Left ventricle myocardium inferior (tissue), 1 donor: ENCODE data around the gene LIPC. TPM values are rescaled to one million over a fixed set of nuclear protein-coding genes. Genes with fewer than 3 reads are reported as not detected.

Experiments used
- DNase-seq: peaks from one replicate; pipeline ENCODE4 v3.0.0-alpha.2; 2020
- H3K27ac ChIP-seq: fragments of 200-600 bp; replicated peaks from 2 replicates; pipeline ENCODE4 v1.8.0; 2021
- H3K27me3 ChIP-seq: fragments of 200-600 bp; 2 replicates; pipeline ENCODE4 v1.8.0; 2021; ENCODE audit warnings: low read depth
- H3K36me3 ChIP-seq: fragments of 200-600 bp; 2 replicates; pipeline ENCODE4 v1.8.0; 2021
- H3K4me1 ChIP-seq: fragments of 200-600 bp; 2 replicates; pipeline ENCODE4 v1.8.0; 2021
- H3K4me3 ChIP-seq: fragments of 200-600 bp; 2 replicates; pipeline ENCODE4 v1.8.0; 2021; ENCODE audit warnings: mild to moderate bottlenecking, moderate library complexity
- H3K9me3 ChIP-seq: fragments of 200-600 bp; replicated peaks from 2 replicates; pipeline ENCODE4 v1.8.0; 2021
- CTCF ChIP-seq: fragments of 200-600 bp; IDR thresholded peaks from 2 replicates; pipeline ENCODE4 v1.8.0; 2021; ENCODE audit warnings: antibody characterized with exemption, mild to moderate bottlenecking, borderline replicate concordance
- intact Hi-C: fragments of 100-400 bp; cut with micrococcal nuclease; formaldehyde crosslinking; loops from one replicate; pipeline ENCODE4 v1.11.0; 2022
- total RNA-seq: library from RNA; stranded (reverse); fragmentation: NEBNext Ultra II Directional; extraction: Animal tissue kit (Norgen Biotek cat#: 25700); gene quantifications from one replicate; pipeline ENCODE4 v1.2.1, GENCODE V29; 2021
- donor health status: DM: no; HTN: yes; CAD: no; lungs with severe emphysema.

The LIPC gene
- total RNA-seq, 1 donor from 2014 or later = 1.5 TPM

GRCh38 chr15:58525991-58526421 lies 94.2 kb downstream of the LIPC start:
- H3K9me3 ChIP-seq = no peaks in the 10 kb centered on the region
- intact Hi-C loops = no loop called here
- H3K27me3 ChIP-seq = no peaks in the 10 kb centered on the region
- peak overlapping the region; percentile 70 for H3K27ac ChIP-seq
- H3K4me3 ChIP-seq = no peak overlapping the region
- no peak for DNase-seq
- no peaks in the 10 kb centered on the region for H3K36me3 ChIP-seq
- H3K4me1 ChIP-seq = peaks cover 74% of the 10 kb centered on the region
- no peak for TF ChIP-seq CTCF

GRCh38 chr15:58526647-58527192 lies 94.9 kb downstream of the LIPC start:
- peak overlapping the region; percentile 70 for H3K27ac ChIP-seq
- intact Hi-C loops = no loop called here
- peaks cover 67% of the 10 kb centered on the region for H3K4me1 ChIP-seq
- DNase-seq = no peak
- H3K4me3 ChIP-seq = no peak overlapping the region
- TF ChIP-seq CTCF = no peak
- no peaks in the 10 kb centered on the region for H3K9me3 ChIP-seq
- H3K36me3 ChIP-seq = no peaks in the 10 kb centered on the region
- no peaks in the 10 kb centered on the region for H3K27me3 ChIP-seq

DNA sequence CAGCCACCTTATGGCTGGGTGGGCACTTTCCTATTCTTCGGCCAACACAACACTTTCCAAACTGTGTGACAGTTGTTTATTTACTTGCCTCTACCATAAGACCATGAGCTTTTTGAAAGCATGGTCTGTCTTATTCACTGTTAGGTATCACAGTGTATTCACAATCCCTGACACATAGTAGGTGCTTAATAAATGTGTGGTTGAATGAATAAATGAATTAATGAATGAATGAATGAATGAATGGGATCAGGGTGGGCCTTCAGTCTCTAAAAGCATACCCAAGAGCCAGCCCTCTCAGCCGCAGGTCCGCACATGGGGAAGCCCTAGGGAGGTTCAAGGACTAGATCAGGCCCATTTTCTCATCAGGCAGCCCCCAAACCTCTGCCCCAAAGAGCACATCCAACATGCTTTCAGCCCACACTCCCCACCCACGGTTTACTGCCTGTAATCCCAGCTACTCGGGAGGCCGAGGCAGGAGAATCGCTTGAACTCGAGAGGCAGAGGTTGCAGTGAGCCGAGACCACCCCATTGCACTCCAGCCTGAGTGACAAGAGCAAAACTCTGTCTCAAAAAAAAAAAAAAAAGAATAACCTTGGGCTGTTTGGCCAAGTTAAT lies 95.9 kb downstream of the LIPC start:
- H3K27me3 ChIP-seq = no peaks in the 10 kb centered on the region
- peaks cover 58% of the 10 kb centered on the region for H3K4me1 ChIP-seq
- H3K27ac ChIP-seq = peak overlapping the region; percentile 70
- intact Hi-C loops = no loop called here
- no peak for TF ChIP-seq CTCF
- no peak overlapping the region for H3K4me3 ChIP-seq
- H3K9me3 ChIP-seq = no peaks in the 10 kb centered on the region
- no peaks in the 10 kb centered on the region for H3K36me3 ChIP-seq
- DNase-seq = no peak

- no peaks in the 10 kb centered on the region for H3K36me3 ChIP-seq
- DNase-seq = no peak
- H3K27me3 ChIP-seq = no peaks in the 10 kb centered on the region
- H3K9me3 ChIP-seq = no peaks in the 10 kb centered on the region
- H3K4me3 ChIP-seq = no peak overlapping the region
- intact Hi-C loops = no loop called here
- TF ChIP-seq CTCF = no peak
- H3K4me1 ChIP-seq = peaks cover 51% of the 10 kb centered on the region
- H3K27ac ChIP-seq = peak overlapping the region; percentile 70
Measured at GRCh38 chr15:58528188-58528870, 96.5 kb downstream of the LIPC start.

DNA sequence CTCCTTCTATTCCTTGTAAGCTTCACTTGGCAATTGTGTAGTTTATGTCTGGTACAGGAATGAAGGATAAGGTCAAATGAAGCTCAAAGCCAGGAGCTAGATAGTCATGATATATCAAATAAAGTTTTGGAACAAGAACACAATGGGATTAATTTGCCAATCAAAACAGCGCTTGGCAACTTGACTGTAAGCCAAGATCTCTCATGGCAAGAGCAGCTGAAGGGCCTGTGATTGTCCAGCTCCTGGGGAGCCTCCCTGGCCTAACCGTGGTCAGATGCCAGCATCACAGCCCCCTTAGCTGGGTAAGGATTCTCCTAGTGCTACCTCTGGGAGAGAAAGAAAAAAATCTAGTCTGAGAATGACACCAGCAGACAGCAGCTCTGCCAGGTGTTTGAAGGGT lies 97.2 kb downstream of the LIPC start:
- H3K4me3 ChIP-seq = no peak overlapping the region
- H3K27me3 ChIP-seq = no peaks in the 10 kb centered on the region
- peak overlapping the region; percentile 70 for H3K27ac ChIP-seq
- no peak for TF ChIP-seq CTCF
- H3K4me1 ChIP-seq = peaks cover 44% of the 10 kb centered on the region
- intact Hi-C loops = no loop called here
- DNase-seq = no peak
- no peaks in the 10 kb centered on the region for H3K36me3 ChIP-seq
- no peaks in the 10 kb centered on the region for H3K9me3 ChIP-seq
